ENCODE data around the gene ARMH1. TPM values are rescaled to one million over a fixed set of nuclear protein-coding genes. Genes with fewer than 3 reads are reported as not detected.

The ARMH1 gene
- total and polyA plus RNA-seq, 11 donors = 0.33 to 9.9 (median 0.70) TPM; not detected in 3

- no peaks in the 10 kb centered on the region for H3K36me3 ChIP-seq
- intact Hi-C loops (cut with DNase I) = loop anchor here in 1 of 10 donors (10.0 kb wide), 1 partner anchor 57 kb away; the partner anchor contains the start of genes KIF2C and RNU5D-1
- WGBS, 4 donors = 87 to 94% (median 89%) methylated on average over 2 of the region's 2 CpGs
- H3K27ac ChIP-seq = no peak overlapping the region
- H3K4me3 ChIP-seq = no peak overlapping the region
- peaks cover 0 to 47% (median 13%) of the 10 kb centered on the region in 12 donors for H3K4me1 ChIP-seq
- DNase-seq (no peak), ATAC-seq (no peak)
- no peaks in the 10 kb centered on the region for H3K9me3 ChIP-seq
- H3K27me3 ChIP-seq = no peaks in the 10 kb centered on the region
- TF ChIP-seq POLR2A (IDR thresholded peaks at IDR 0.05) (no peak), CTCF (IDR thresholded peaks at IDR 0.05) (no peak)
Observed at GRCh38 chr1:44678120-44678519, 3.6 kb downstream of the ARMH1 start.

DNA sequence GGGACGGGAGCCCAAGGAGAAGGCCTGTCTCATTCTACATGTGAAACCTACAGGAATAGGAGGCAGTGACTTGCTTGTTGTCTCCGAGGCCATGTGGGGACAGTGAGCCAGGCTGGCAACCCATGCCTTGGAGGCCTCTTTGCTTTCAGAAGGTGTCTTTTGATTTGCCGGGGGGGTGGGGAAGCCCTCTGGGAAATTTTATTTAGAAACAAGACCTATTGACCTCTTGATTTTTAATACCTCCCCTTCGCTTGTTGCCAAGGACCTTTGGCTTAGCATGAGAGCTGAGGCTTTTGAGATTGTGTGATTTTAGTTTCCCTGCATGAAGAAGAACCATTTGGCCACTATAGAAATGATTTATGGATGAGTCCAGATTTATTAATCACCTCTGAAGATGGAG lies 4.1 kb downstream of the ARMH1 start:
- ATAC-seq (no peak), DNase-seq (no peak)
- Histone ChIP-seq H3K27me3 (no peaks in the 10 kb centered on the region), H3K27ac (no peak overlapping the region), H3K9me3 (no peaks in the 10 kb centered on the region), H3K4me3 (no peak overlapping the region), H3K36me3 (no peaks in the 10 kb centered on the region), H3K4me1 (peaks cover 0 to 42% (median 9%) of the 10 kb centered on the region in 12 donors)
- 76 to 83% (median 80%) methylated on average over 4 of the region's 4 CpGs for WGBS, 4 donors
- no peak for TF ChIP-seq POLR2A (IDR thresholded peaks at IDR 0.05)
- no peak for TF ChIP-seq CTCF (IDR thresholded peaks at IDR 0.05)
- intact Hi-C loops (cut with DNase I) = loop anchor here in 1 of 10 donors (10.0 kb wide), 1 partner anchor 56 kb away; the partner anchor contains the start of genes KIF2C and RNU5D-1

DNA sequence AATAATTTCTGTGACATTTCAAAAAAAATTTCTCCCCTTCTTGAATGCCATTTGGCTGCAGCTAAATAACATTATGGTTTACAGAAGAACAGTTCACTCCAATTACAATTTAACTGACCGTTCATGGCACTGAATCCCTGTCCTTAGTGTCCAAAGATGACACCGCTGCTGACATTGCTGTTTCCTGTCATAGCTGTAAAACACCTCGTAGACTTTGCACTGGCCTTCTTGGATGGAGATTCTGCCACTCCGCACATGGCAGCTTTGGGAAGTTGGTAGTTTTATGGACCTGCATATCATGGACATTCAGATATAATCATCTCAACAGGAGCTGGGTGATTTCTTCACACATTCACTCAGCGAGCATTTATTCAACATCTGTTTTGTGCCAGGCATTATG lies 5.0 kb downstream of the ARMH1 start:
- H3K27ac ChIP-seq = no peak overlapping the region
- TF ChIP-seq CTCF (IDR thresholded peaks at IDR 0.05) (no peak), POLR2A (IDR thresholded peaks at IDR 0.05) (no peak)
- no peak for DNase-seq
- no peaks in the 10 kb centered on the region for H3K9me3 ChIP-seq
- H3K4me1 ChIP-seq = peaks cover 0 to 45% (median 9%) of the 10 kb centered on the region in 12 donors
- no peaks in the 10 kb centered on the region for H3K36me3 ChIP-seq
- 88 to 94% (median 92%) methylated on average over 5 of the region's 5 CpGs for WGBS, 4 donors
- no peak for ATAC-seq
- intact Hi-C loops (cut with DNase I) = loop anchor here in 1 of 10 donors (10.0 kb wide), 1 partner anchor 55 kb away; the partner anchor contains the start of genes KIF2C and RNU5D-1
- H3K4me3 ChIP-seq = no peak overlapping the region
- no peaks in the 10 kb centered on the region for H3K27me3 ChIP-seq

DNA sequence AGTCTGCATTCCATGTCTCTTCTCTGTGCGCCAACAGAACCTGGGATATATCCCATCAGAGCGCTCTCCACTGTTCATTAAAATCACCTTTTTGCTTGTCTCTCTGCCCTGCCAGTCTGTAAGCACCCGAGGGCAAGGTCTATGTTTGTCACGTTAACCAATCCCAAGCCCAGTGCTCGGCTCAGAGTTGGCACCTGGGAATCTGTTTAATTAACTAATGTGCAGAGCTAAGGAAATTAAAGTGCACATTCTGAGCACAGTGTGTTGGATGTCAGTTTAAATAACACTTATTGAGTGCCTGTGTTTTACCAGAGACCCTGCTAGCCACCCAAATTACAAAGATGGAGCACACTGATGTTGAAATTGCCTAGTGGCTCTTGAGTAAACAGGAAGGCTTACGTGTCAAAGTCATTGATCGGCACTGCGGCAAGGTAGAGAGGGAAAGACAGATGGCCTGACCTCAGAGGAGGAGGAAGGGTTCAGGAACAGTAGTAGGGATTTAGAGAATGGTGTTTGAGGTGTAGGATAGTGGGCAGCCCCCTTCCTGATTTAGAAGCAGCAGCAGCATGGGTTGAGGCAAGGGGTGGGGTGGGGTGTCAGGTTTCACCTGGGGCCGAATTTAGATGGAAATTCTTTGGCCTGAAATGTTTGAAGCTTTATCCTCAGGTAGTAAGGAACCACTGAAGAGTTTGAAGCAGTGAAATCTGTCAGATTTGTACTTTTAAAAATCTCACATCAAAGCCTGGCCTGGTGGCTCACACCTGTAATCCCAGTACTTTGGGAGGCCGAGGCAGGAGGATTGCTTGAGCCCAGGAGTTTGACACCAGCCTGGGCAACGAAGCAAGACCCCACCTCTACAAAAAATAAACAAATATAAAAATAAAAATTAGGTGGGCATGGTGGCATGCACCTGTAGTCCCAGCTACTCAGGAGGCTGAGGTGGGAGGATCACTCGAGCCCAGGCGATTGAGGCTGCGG lies 7.7 kb downstream of the ARMH1 start:
- peaks cover 0 to 35% (median 0%) of the 10 kb centered on the region in 12 donors for H3K4me1 ChIP-seq
- H3K9me3 ChIP-seq = no peaks in the 10 kb centered on the region
- no peaks in the 10 kb centered on the region for H3K36me3 ChIP-seq
- 84 to 87% (median 85%) methylated on average over 14 of the region's 14 CpGs for WGBS, 4 donors
- intact Hi-C loops (cut with DNase I) = no loop called here
- no peak overlapping the region for H3K4me3 ChIP-seq
- H3K27me3 ChIP-seq = no peaks in the 10 kb centered on the region
- DNase-seq = no peak
- TF ChIP-seq CTCF (IDR thresholded peaks at IDR 0.05) (no peak), POLR2A (IDR thresholded peaks at IDR 0.05) (no peak)
- H3K27ac ChIP-seq = no peak overlapping the region
- no peak for ATAC-seq

Measured in heart left ventricle (tissue), 16 donors.